ENCODE measurements around the gene UQCR10. TPM values are rescaled to one million over a fixed set of nuclear protein-coding genes. Genes with fewer than 3 reads are reported as not detected.
A peak's percentile ranks its signal among the peaks of the same experiment; 100 is the strongest.

The UQCR10 gene
- total RNA-seq, 1 donor from 2014 or later: 48.7 TPM

DNA sequence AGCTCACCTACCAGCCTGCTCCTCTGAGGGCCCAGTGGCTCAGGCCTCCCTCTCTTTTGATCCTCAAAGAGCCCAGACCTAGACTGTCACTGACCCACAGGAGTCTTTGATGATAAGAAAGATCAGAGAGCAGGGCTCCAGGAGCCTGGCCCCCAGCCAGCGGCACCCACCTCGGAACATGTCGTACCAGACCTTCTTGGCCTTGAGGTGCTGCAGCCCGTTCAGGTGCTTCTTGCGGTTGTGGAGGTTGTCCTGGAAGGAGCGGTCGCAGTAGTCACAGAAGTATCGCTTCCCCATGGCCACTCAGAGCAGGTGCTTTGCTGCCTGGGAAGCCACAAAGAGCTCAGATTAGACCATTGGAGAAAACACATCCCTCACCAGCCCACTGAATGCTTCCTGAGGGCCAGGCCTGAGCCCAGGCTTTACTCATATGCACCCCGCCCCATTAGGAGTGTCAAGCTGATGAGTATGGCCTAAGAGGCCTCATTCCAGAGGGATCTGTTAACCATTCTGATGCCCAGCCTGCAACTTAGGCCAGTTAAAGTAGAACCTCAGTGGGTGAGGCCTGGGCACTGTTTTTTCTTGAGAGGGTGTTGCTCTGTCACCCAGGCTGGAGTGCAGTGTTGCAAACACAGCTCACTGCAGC lies 18.8 kb upstream of the UQCR10 start:
- Histone ChIP-seq H3F3A (ENCODE audit: low read depth) (no peaks in the 10 kb centered on the region), H3K27me3 (no peaks in the 10 kb centered on the region), H3K27ac (no peak overlapping the region), H3K9ac (no peak overlapping the region), H3K4me3 (no peak overlapping the region), H2AFZ (replicated peaks) (no peak overlapping the region), H4K20me1 (ENCODE audit: low read depth) (peaks cover 7% of the 10 kb centered on the region), H3K9me3 (ENCODE audit: low read depth) (no peaks in the 10 kb centered on the region), H3K36me3 (no peaks in the 10 kb centered on the region), H3K4me1 (no peaks in the 10 kb centered on the region), H3K4me2 (no peak overlapping the region), H3K79me2 (ENCODE audit: low read depth) (no peaks in the 10 kb centered on the region)
- H3K4me1 Mint-ChIP-seq: no peaks in the 10 kb centered on the region
- TF ChIP-seq, protein P1, sequence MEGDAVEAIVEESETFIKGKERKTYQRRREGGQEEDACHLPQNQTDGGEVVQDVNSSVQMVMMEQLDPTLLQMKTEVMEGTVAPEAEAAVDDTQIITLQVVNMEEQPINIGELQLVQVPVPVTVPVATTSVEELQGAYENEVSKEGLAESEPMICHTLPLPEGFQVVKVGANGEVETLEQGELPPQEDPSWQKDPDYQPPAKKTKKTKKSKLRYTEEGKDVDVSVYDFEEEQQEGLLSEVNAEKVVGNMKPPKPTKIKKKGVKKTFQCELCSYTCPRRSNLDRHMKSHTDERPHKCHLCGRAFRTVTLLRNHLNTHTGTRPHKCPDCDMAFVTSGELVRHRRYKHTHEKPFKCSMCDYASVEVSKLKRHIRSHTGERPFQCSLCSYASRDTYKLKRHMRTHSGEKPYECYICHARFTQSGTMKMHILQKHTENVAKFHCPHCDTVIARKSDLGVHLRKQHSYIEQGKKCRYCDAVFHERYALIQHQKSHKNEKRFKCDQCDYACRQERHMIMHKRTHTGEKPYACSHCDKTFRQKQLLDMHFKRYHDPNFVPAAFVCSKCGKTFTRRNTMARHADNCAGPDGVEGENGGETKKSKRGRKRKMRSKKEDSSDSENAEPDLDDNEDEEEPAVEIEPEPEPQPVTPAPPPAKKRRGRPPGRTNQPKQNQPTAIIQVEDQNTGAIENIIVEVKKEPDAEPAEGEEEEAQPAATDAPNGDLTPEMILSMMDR (IDR thresholded peaks at IDR 0.05): no peak
- no peak for TF ChIP-seq EZH2 (IDR thresholded peaks at IDR 0.05)
- TF ChIP-seq EZH2phosphoT487 (IDR thresholded peaks at IDR 0.05): no peak
- peaks cover 4% of the 10 kb centered on the region for H3K27me3 Mint-ChIP-seq (ENCODE audit: insufficient read depth, low read depth)
- no peak overlapping the region for H3K27ac Mint-ChIP-seq
- peak overlapping the region; percentile 28 for H3K4me3 Mint-ChIP-seq
- DNase-seq (ENCODE audit: low spot score): no peak
- peaks cover 12% of the 10 kb centered on the region for H3K36me3 Mint-ChIP-seq
- H3K9me3 Mint-ChIP-seq: no peaks in the 10 kb centered on the region

DNA sequence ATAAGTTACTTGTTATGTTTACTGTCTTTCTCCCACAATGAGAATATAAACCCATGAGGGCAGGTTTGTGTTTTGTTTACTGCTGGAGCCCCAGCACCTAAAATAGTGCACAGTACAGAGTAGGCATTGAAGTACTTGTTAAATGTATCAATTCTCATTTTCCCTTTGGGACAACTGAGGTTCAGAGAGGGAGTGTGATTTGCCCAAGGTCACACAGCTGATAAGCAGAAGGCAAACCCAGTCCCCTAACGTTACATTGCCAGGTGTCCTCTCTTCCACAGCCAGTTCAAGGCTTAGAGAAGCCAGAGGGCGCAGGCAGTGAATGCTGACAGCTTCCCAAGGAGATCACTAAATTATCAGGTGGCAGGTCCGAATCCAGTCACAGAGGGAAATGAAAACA lies 17.1 kb upstream of the UQCR10 start:
- H3K27me3 ChIP-seq: no peaks in the 10 kb centered on the region
- no peaks in the 10 kb centered on the region for H3K9me3 ChIP-seq (ENCODE audit: low read depth)
- H3K9ac ChIP-seq: no peak overlapping the region
- H3K36me3 Mint-ChIP-seq: peaks cover 10% of the 10 kb centered on the region
- H3K27ac ChIP-seq: no peak overlapping the region
- H3K4me1 ChIP-seq: no peaks in the 10 kb centered on the region
- no peaks in the 10 kb centered on the region for H3F3A ChIP-seq (ENCODE audit: low read depth)
- H2AFZ ChIP-seq (replicated peaks): no peak overlapping the region
- no peaks in the 10 kb centered on the region for H3K79me2 ChIP-seq (ENCODE audit: low read depth)
- no peaks in the 10 kb centered on the region for H3K36me3 ChIP-seq
- TF ChIP-seq, protein P1 (IDR thresholded peaks at IDR 0.05): no peak
- TF ChIP-seq EZH2 (IDR thresholded peaks at IDR 0.05): no peak
- TF ChIP-seq EZH2phosphoT487 (IDR thresholded peaks at IDR 0.05): no peak
- peaks cover 7% of the 10 kb centered on the region for H4K20me1 ChIP-seq (ENCODE audit: low read depth)
- H3K4me1 Mint-ChIP-seq: no peaks in the 10 kb centered on the region
- H3K4me2 ChIP-seq: no peak overlapping the region
- no peak overlapping the region for H3K4me3 ChIP-seq
- H3K4me3 Mint-ChIP-seq: no peak overlapping the region
- DNase-seq (ENCODE audit: low spot score): no peak
- no peaks in the 10 kb centered on the region for H3K9me3 Mint-ChIP-seq
- H3K27ac Mint-ChIP-seq: no peak overlapping the region
- H3K27me3 Mint-ChIP-seq (ENCODE audit: insufficient read depth, low read depth): peaks cover 5% of the 10 kb centered on the region

DNA sequence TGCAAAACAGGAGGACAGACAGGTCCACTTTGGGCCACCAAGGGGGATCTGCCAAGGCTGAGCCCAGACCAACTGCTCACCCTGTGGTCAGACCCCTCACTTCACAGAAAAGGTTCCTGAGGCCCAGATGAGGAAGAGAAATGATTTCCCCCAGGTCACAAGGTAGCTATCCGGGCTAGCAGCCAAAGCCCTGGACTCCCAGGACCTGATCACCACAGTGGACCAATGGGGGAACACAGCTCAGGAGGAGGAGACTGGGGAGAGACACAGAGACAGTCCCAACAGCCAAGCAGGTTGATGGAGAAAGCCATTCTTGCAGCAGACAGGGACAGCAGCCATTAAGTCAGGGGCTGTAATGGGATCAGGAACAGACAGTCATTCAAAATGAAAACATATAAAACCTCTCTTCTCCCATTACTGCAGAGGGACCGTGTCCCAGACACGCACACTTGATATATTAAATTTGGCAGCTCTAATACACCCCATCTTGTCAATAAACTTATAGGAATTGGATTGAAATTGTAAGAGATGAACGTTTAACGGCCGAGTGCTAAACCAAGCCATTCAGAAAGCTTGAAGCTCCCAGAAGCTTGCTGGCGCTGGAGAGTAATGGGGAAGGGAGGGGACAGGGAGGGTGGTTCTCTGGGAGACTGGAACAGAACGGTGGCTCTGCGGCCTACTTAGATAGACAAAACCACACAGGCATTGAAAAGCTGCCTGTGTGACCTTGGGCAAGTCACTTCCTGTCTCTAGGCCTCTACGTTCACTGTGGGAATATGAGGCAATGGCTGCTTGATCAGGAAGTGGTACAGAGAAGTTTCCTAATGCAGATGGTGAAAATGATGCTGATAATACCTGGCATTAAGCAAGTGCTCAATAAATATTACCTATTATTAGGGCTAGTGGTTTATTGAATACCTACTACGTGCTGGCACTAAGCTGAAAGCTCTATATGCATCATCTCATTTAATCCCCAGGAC lies 16.3 kb upstream of the UQCR10 start:
- Mint-ChIP-seq H3K36me3 (peaks cover 8% of the 10 kb centered on the region), H3K4me3 (no peak overlapping the region), H3K4me1 (peaks cover 6% of the 10 kb centered on the region), H3K27ac (no peak overlapping the region), H3K9me3 (no peaks in the 10 kb centered on the region), H3K27me3 (ENCODE audit: insufficient read depth, low read depth) (peaks cover 9% of the 10 kb centered on the region)
- no peak for TF ChIP-seq EZH2phosphoT487 (IDR thresholded peaks at IDR 0.05)
- TF ChIP-seq, protein P1 (IDR thresholded peaks at IDR 0.05): no peak
- no peak for TF ChIP-seq EZH2 (IDR thresholded peaks at IDR 0.05)
- no peak overlapping the region for H3K9ac ChIP-seq
- H3F3A ChIP-seq (ENCODE audit: low read depth): no peaks in the 10 kb centered on the region
- H3K4me2 ChIP-seq: no peak overlapping the region
- H3K79me2 ChIP-seq (ENCODE audit: low read depth): no peaks in the 10 kb centered on the region
- H4K20me1 ChIP-seq (ENCODE audit: low read depth): peaks cover 11% of the 10 kb centered on the region
- H3K9me3 ChIP-seq (ENCODE audit: low read depth): no peaks in the 10 kb centered on the region
- H3K27me3 ChIP-seq: no peaks in the 10 kb centered on the region
- DNase-seq (ENCODE audit: low spot score): no peak
- H2AFZ ChIP-seq (replicated peaks): no peak overlapping the region
- no peaks in the 10 kb centered on the region for H3K36me3 ChIP-seq
- no peaks in the 10 kb centered on the region for H3K4me1 ChIP-seq
- no peak overlapping the region for H3K27ac ChIP-seq
- no peak overlapping the region for H3K4me3 ChIP-seq

Data from neural progenitor cell (in vitro differentiated cells).